ENCODE results near the gene RNF19B. TPM values are rescaled to one million over a fixed set of nuclear protein-coding genes. Genes with fewer than 3 reads are reported as not detected.

Gene RNF19B
- total and polyA plus RNA-seq, 2 of the 8 experiments (the other 6 are each of a cell fraction or from before 2014, with no cell fraction given): 9.2 to 11.2 TPM

GRCh38 chr1:32928285-32928684, 36.3 kb downstream of the RNF19B start:
- CTCF ChIA-PET (ENCODE audit: partially characterized antibody): interaction anchor here (1.1 to 7.4 kb wide), 7 partner anchors 12 to 167 kb away, joined by 3 to 73 read pairs (median 4); no protein-coding TSS in a partner anchor
- H2AFZ ChIP-seq (ENCODE audit: low read length): no peak overlapping the region
- TF ChIP-seq SIRT6 (IDR thresholded peaks at IDR 0.05; ENCODE audit: low read length) (no peak), GABPA (IDR thresholded peaks at IDR 0.05; ENCODE audit: borderline replicate concordance, insufficient read depth, low read length) (no peak), PHF8 (conservative IDR thresholded peaks at IDR 0.05; ENCODE audit: low read depth, low read length) (no peak), RNF2 (IDR thresholded peaks at IDR 0.05; ENCODE audit: borderline replicate concordance, low read depth, low read length, missing control alignments, poor library complexity, severe bottlenecking) (no peak), CTBP2 (IDR thresholded peaks at IDR 0.05; ENCODE audit: borderline replicate concordance, insufficient read depth, insufficient read length, low read length) (no peak), SP2 (IDR thresholded peaks at IDR 0.05; ENCODE audit: low read length) (no peak), CEBPB (IDR thresholded peaks at IDR 0.05; ENCODE audit: low read depth, low read length) (no peak), TAF1 (IDR thresholded peaks at IDR 0.05; ENCODE audit: low read depth, low read length) (no peak), HDAC6 (IDR thresholded peaks at IDR 0.05; ENCODE audit: low read depth, low read length) (no peak), KDM4A (IDR thresholded peaks at IDR 0.05; ENCODE audit: low read depth, low read length, severe bottlenecking) (no peak), TBP (IDR thresholded peaks at IDR 0.05; ENCODE audit: low read depth, low read length) (no peak)

More at GRCh38 chr1:32928285-32928684, 36.3 kb downstream of the RNF19B start:
- H3K79me1 ChIP-seq (ENCODE audit: low read depth, low read length): no peaks in the 10 kb centered on the region
- H3K23me2 ChIP-seq (ENCODE audit: low read depth, low read length): peaks cover 11% of the 10 kb centered on the region; the same call in 1 of the 2 replicates
- H3K9me3 ChIP-seq (ENCODE audit: insufficient read depth in 2 of 2, low read depth in 1 of 2, low read length in 1 of 2): no peaks in the 10 kb centered on the region
- H3K56ac ChIP-seq (replicated peaks; ENCODE audit: insufficient read length, low read depth, low read length): no peak overlapping the region
- H3K23ac ChIP-seq (ENCODE audit: insufficient read length): no peak overlapping the region
- H3K14ac ChIP-seq (ENCODE audit: insufficient read length): no peak overlapping the region
- no peak overlapping the region for H4K5ac ChIP-seq (ENCODE audit: insufficient read length, low read depth, low read length)
- H2AK5ac ChIP-seq (ENCODE audit: low read depth, low read length): no peak overlapping the region
- no peak overlapping the region for H2BK20ac ChIP-seq (ENCODE audit: low read length)
- H2BK12ac ChIP-seq (ENCODE audit: low read depth, low read length): no peak overlapping the region
- no peak for FAIRE-seq
- no peaks in the 10 kb centered on the region for H3K36me3 ChIP-seq (ENCODE audit: control insufficient read depth in 2 of 4, insufficient read depth in 4 of 4, low read length in 3 of 4)
- H2BK15ac ChIP-seq (ENCODE audit: low read length): no peak overlapping the region
- POLR2A ChIA-PET (ENCODE audit: partially characterized antibody): interaction anchor here (0.6 to 0.7 kb wide), 3 partner anchors 9 to 92 kb away, joined by 3 read pairs; no protein-coding TSS in a partner anchor
- 87% methylated on average over 2 of the region's 2 CpGs; no CpG with 5 or more reads in 1 of the 2 experiments for WGBS, 2 experiments (ENCODE audit: extremely low coverage in 1 of 2, insufficient coverage in 1 of 2, insufficient read length in 1 of 2, insufficient replicate concordance in 2 of 2, low coverage in 1 of 2, low lambda C conversion rate in 2 of 2, missing lambda C conversion rate in 1 of 2)
- no peak overlapping the region for H2BK5ac ChIP-seq (ENCODE audit: low read depth, low read length)
- H3K4me3 ChIP-seq (ENCODE audit: extremely low read depth in 1 of 4, insufficient read depth in 2 of 4, low read depth in 3 of 4, low read length in 4 of 4): no peak overlapping the region
- no peak for DNase-seq (ENCODE audit: low read depth in 1 of 2, low spot score in 2 of 2)
- H4K8ac ChIP-seq (ENCODE audit: extremely low read depth, insufficient read depth, low read length): no peak overlapping the region
- H3K27ac ChIP-seq (ENCODE audit: low read depth, low read length): no peak overlapping the region
- H4K91ac ChIP-seq (replicated peaks; ENCODE audit: insufficient read length, low read length): no peak overlapping the region
- H3K4me2 ChIP-seq (ENCODE audit: insufficient read depth in 1 of 2, low read depth in 2 of 2, low read length in 2 of 2): no peak overlapping the region
- peaks cover 0 to 2% of the 10 kb centered on the region in 2 experiments for H4K20me1 ChIP-seq (replicated peaks in 1 of 2; ENCODE audit: control insufficient read depth in 1 of 2, insufficient read depth in 2 of 2, low read length in 2 of 2)
- H3K27me3 ChIP-seq (replicated peaks in 1 of 4; ENCODE audit: control insufficient read depth in 3 of 4, extremely low read depth in 1 of 4, insufficient read depth in 3 of 4, low read length in 3 of 4): peaks cover 12 to 47% (median 43%) of the 10 kb centered on the region in 4 experiments
- H3K79me2 ChIP-seq (ENCODE audit: control insufficient read depth in 1 of 2, insufficient read depth in 2 of 2, low read length in 2 of 2): no peaks in the 10 kb centered on the region
- H3K4me1 ChIP-seq (replicated peaks in 1 of 4; ENCODE audit: control insufficient read depth in 3 of 4, insufficient read depth in 4 of 4, low read length in 3 of 4): peaks cover 0 to 4% (median 2%) of the 10 kb centered on the region in 4 experiments; a peak in 5 of 7 replicates
- no peak overlapping the region for H3K4ac ChIP-seq (replicated peaks; ENCODE audit: insufficient read length, low read depth, low read length)
- H3K18ac ChIP-seq (ENCODE audit: extremely low read depth, low read length): no peak overlapping the region
- H3K9ac ChIP-seq (replicated peaks in 1 of 4; ENCODE audit: extremely low read depth in 1 of 4, low read depth in 3 of 4, low read length in 3 of 4): no peak overlapping the region
- H2BK120ac ChIP-seq (replicated peaks; ENCODE audit: low read depth, low read length): no peak overlapping the region
